K562 treated with DMSO at 1 percent for 48 hours (cell line): Measurements from ENCODE around the gene HBG2. TPM values are rescaled to one million over a fixed set of nuclear protein-coding genes. Genes with fewer than 3 reads are reported as not detected.

ENCODE experiments used
- total RNA-seq: library from RNA; unstranded; fragments of 300-600 nt; gene quantifications from 2 replicates; pipeline ENCODE4 v1.2.3, GENCODE V29; 2022; ENCODE audit warnings: low replicate concordance; ENCODE audit errors: extremely low read depth

The HBG2 gene
- total RNA-seq: 3,082 TPM in 1 of 2 replicates, not detected in the other

DNA sequence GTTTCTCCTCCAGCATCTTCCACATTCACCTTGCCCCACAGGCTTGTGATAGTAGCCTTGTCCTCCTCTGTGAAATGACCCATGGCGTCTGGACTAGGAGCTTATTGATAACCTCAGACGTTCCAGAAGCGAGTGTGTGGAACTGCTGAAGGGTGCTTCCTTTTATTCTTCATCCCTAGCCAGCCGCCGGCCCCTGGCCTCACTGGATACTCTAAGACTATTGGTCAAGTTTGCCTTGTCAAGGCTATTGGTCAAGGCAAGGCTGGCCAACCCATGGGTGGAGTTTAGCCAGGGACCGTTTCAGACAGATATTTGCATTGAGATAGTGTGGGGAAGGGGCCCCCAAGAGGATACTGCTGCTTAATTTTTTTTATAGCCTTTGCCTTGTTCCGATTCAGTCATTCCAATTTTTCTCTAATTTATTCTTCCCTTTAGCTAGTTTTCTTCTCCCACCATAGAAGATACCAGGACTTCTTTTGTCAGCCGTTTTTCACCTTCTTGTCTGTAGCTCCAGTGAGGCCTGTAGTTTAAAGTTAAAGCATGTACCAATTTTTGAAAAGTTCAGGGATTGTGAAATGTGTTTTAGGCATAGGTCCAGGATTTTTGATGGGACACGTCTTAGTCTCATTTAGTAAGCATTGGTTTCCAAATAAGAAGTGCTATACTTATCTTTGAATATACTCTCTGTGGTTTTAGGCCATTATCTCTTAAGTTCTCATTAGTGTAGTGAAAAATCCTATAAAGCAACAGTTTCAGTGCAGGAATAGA, at the start of gene HBG2:
Gene HBG2, minus strand, starts transcription at position 136 of the 768 bp plus-strand sequence. Its CDS starts 53 bp downstream, at position 83.

DNA sequence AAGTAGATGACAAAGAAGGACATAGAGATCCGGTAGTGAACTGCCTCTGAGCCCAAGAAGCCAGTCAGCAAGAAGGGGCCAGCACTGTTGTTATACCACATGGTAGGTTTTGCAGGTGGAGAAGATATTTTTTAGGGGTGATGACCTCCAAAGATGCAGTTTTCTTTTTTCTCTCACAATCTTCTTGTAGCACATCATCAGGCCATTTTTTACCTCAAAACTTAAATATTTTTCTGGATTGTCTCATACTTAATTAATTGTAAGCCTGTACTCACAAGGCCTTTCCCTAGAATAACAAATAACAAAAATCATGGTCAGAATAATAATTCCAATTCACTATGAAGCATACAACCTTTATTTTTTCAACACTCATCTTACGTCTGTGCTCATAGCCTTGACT, 47.3 kb upstream of the HBG2 start, which contains the start of gene OR51B4:
Gene OR51B4, minus strand, starts transcription at position 101 of the 400 bp plus-strand sequence. Its CDS starts 0 bp downstream, at position 101.

DNA sequence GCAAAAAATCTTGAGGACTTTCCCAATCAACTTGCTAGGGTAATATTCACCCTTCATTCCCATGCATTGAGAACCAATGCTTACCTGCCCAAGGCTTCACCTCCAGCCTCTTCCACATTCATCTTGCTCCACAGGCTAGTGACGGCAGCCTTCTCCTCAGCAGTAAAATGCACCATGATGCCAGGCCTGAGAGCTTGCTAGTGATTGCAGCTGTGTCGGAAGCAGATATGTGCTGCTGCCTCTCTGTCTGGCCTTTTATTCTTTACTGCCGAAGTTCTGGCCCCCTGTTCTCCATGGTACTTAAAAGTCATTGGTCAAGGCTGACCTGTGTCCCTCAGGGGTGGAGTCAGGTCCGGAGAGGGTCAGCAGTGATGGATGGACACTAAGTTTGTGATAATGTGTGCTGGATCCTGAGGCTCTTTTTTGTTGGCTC, 15.2 kb upstream of the HBG2 start, which contains the start of gene HBE1:
Gene HBE1, minus strand, starts transcription at position 231 of the 433 bp plus-strand sequence. Its CDS starts 55 bp downstream, at position 176.

DNA sequence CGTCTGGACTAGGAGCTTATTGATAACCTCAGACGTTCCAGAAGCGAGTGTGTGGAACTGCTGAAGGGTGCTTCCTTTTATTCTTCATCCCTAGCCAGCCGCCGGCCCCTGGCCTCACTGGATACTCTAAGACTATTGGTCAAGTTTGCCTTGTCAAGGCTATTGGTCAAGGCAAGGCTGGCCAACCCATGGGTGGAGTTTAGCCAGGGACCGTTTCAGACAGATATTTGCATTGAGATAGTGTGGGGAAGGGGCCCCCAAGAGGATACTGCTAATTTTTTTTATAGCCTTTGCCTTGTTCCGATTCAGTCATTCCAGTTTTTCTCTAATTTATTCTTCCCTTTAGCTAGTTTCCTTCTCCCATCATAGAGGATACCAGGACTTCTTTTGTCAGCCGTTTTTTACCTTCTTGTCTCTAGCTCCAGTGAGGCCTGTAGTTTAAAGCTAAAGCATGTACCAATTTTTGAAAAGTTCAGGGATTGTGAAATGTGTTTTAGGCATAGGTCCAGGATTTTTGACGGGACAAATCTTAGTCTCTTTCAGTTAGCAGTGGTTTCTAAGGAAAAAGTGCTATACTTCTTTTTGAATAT, 4.7 kb downstream of the HBG2 start, which contains the start of gene HBG1:
Gene HBG1, minus strand, starts transcription at position 51 of the 590 bp plus-strand sequence. CDS start 53 bp downstream, outside the sequence.

DNA sequence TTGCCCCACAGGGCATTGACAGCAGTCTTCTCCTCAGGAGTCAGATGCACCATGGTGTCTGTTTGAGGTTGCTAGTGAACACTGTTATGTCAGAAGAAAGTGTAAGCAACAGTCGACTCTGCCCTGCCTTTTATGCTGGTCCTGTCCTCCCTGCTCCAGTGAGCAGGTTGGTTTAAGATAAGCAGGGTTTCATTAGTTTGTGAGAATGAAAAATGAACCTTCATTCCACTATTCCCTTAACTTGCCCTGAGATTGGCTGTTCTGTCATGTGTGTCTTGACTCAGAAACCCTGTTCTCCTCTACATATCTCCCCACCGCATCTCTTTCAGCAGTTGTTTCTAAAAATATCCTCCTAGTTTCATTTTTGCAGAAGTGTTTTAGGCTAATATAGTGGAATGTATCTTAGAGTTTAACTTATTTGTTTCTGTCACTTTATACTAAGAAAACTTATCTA, 20.2 kb downstream of the HBG2 start, which contains the start of gene HBD:
Gene HBD, minus strand, starts transcription at position 103 of the 454 bp plus-strand sequence. Its CDS starts 50 bp downstream, at position 53.

DNA sequence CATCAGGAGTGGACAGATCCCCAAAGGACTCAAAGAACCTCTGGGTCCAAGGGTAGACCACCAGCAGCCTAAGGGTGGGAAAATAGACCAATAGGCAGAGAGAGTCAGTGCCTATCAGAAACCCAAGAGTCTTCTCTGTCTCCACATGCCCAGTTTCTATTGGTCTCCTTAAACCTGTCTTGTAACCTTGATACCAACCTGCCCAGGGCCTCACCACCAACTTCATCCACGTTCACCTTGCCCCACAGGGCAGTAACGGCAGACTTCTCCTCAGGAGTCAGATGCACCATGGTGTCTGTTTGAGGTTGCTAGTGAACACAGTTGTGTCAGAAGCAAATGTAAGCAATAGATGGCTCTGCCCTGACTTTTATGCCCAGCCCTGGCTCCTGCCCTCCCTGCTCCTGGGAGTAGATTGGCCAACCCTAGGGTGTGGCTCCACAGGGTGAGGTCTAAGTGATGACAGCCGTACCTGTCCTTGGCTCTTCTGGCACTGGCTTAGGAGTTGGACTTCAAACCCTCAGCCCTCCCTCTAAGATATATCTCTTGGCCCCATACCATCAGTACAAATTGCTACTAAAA, 27.8 kb downstream of the HBG2 start, which contains the start of gene HBB:
Gene HBB, minus strand, starts transcription at position 340 of the 579 bp plus-strand sequence. Its CDS starts 50 bp downstream, at position 290.

Other genes with a start within 250 kb of the HBG2 start
- gene OR52J3, start 208.3 kb downstream of the HBG2 start, total RNA-seq: not detected in 2 replicates
- gene OR52E2, start 195.2 kb downstream of the HBG2 start, total RNA-seq: not detected in 2 replicates
- not detected in 2 replicates for gene OR52E1, start 185.2 kb downstream of the HBG2 start, total RNA-seq
- gene OR52A5, start 116.4 kb downstream of the HBG2 start, total RNA-seq: not detected in 2 replicates
- not detected in 2 replicates for gene OR52A1, start 100.0 kb downstream of the HBG2 start, total RNA-seq
- not detected in 2 replicates for gene OR51V1, start 54.1 kb downstream of the HBG2 start, total RNA-seq
- not detected in 2 replicates for gene HBB, start 27.7 kb downstream of the HBG2 start, total RNA-seq
- gene HBD, start 20.3 kb downstream of the HBG2 start, total RNA-seq: not detected in 2 replicates
- gene HBG1, start 4.9 kb downstream of the HBG2 start, total RNA-seq: not detected in 2 replicates
- not detected in 2 replicates for gene HBE1, start 15.2 kb upstream of the HBG2 start, total RNA-seq
- gene OR51B4, start 47.2 kb upstream of the HBG2 start, total RNA-seq: not detected in 2 replicates
- not detected in 2 replicates for gene OR51B2, start 69.5 kb upstream of the HBG2 start, total RNA-seq
- not detected in 2 replicates for gene OR51B5, start 88.7 kb upstream of the HBG2 start, total RNA-seq
- gene OR51B6, start 96.7 kb upstream of the HBG2 start, total RNA-seq: not detected in 2 replicates
- not detected in 2 replicates for gene OR51M1, start 129.0 kb upstream of the HBG2 start, total RNA-seq
- gene OR51Q1, start 167.3 kb upstream of the HBG2 start, total RNA-seq: not detected in 2 replicates
- gene OR51I1, start 186.7 kb upstream of the HBG2 start, total RNA-seq: not detected in 2 replicates
- not detected in 2 replicates for gene OR51I2, start 194.5 kb upstream of the HBG2 start, total RNA-seq
- gene OR52D1, start 233.9 kb upstream of the HBG2 start, total RNA-seq: not detected in 2 replicates